Smooth muscle cell of the umbilical artery (primary cell): ENCODE results near the gene MYH14. TPM values are rescaled to one million over a fixed set of nuclear protein-coding genes. Genes with fewer than 3 reads are reported as not detected.

Experiments used
- total RNA-seq: library from RNA; depleted of rRNA; stranded (reverse); fragments of >200 nt; gene quantifications from 2 replicates; pipeline ENCODE4 v1.2.3, GENCODE V29; 2014

MYH14 gene
- total RNA-seq: under 0.01 TPM in 1 of 2 replicates, not detected in the other

DNA sequence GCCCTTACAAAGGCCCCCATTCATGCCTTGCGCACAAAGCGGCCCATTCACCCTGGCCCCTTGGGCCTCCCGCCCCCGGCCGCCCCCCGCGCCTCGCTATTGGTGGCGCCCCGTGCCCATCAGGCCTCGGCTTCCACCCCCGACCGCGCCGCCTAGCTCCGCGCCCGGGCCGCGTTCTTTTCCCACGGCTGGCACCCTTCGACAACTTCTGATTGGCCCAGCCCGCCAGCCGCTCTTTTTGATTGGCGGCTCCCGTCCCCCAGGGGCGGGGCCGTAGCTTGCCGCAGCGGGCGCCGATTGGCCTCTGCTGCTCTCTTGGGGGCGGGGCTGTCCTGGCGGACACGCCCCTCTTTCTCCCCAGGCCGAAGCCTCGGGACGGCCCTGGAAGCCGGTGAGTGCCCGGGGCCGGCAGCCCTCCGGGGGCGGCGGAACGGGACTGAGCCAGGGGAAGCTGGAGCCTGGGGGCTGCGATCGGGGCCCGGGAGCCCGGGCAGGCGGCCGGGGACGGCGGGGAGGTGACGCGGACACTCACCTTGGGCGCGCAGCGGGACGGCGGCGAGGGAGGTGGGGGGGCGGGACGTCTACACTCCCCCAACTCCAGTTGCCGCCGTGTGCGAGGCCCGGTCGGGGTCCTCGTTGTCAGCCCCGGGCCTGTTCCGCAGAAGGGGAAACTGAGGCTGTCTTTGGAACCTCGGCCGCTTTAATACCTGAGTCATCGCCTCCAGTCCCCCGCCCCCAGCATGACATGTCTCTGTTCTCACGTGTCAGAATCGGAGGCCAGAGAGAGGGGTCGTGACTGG is at the start of gene MYH14:
Gene MYH14, plus strand, starts transcription at position 342 of the 800 bp plus-strand sequence. CDS start 6,744 bp downstream, outside the sequence.

GRCh38 chr19:50162988-50163387 is 40.4 kb upstream of the MYH14 start, which contains the start of gene IZUMO2:
TSS of gene IZUMO2 (minus strand) at chr19:50163281. CDS start at chr19:50163194, 87 bp downstream.

GRCh38 chr19:50329146-50329925 is 125.9 kb downstream of the MYH14 start, which contains the start of gene KCNC3:
TSS of gene KCNC3 (minus strand) at chr19:50329377. CDS start at chr19:50329082, 295 bp downstream.

Other genes starting within 250 kb of the MYH14 start
- not detected in 2 replicates for gene SIGLEC11, start 242.4 kb upstream of the MYH14 start, total RNA-seq
- 21.4 and 22.9 TPM in 2 replicates for gene VRK3, start 178.2 kb upstream of the MYH14 start, total RNA-seq
- gene ZNF473, start 177.6 kb upstream of the MYH14 start, total RNA-seq: 5.8 and 6.5 TPM in 2 replicates
- gene IZUMO2, start 40.3 kb upstream of the MYH14 start, total RNA-seq: not detected in 2 replicates
- gene KCNC3, start 125.8 kb downstream of the MYH14 start, total RNA-seq: under 0.01 and 0.14 TPM in 2 replicates
- 0.30 and 0.32 TPM in 2 replicates for gene NAPSA, start 162.0 kb downstream of the MYH14 start, total RNA-seq
- 66.2 and 79.9 TPM in 2 replicates for gene NR1H2, start 172.8 kb downstream of the MYH14 start, total RNA-seq
- gene POLD1, start 180.7 kb downstream of the MYH14 start, total RNA-seq: 13.7 and 30.5 TPM in 2 replicates
- not detected in 2 replicates for gene SPIB, start 215.3 kb downstream of the MYH14 start, total RNA-seq
- gene MYBPC2, start 229.3 kb downstream of the MYH14 start, total RNA-seq: not detected in 2 replicates